GM13976 (cell line): ENCODE results near the gene SF3A2.

Experiments used
- DNase-seq: peaks from one replicate; pipeline ENCODE4 v3.0.0; 2012; ENCODE audit warnings: low spot score
- CTCF ChIP-seq: IDR thresholded peaks from 2 replicates; pipeline ENCODE4 v1.5.1; 2012; ENCODE audit warnings: borderline replicate concordance, mild to moderate bottlenecking; ENCODE audit not compliant: insufficient read depth; ENCODE audit errors: extremely low read depth, missing control alignments, control extremely low read depth
- in situ Hi-C: fragments of 300-500 bp; cut with MboI; formaldehyde crosslinking; loops from one replicate; pipeline ENCODE4 v1.12.0; 2022; ENCODE audit warnings: low sequenced_read_pairs, mixed read lengths, inconsistent platforms; ENCODE audit not compliant: unreplicated experiment

SF3A2 gene

GRCh38 chr19:2270157-2270422 lies 33.5 kb downstream of the SF3A2 start:
- in situ Hi-C loops, result no loop called here
- TF ChIP-seq CTCF, result no peak
- no peak for DNase-seq

- TF ChIP-seq CTCF, result no peak
- peak; percentile 86 for DNase-seq
- in situ Hi-C loops, result no loop called here
These were observed 34.0 kb downstream of the SF3A2 start for GRCh38 chr19:2270423-2271233.

GRCh38 chr19:2271234-2272103 lies 34.8 kb downstream of the SF3A2 start:
- TF ChIP-seq CTCF, result no peak

GRCh38 chr19:2273356-2274184 lies 36.9 kb downstream of the SF3A2 start:
- peak; percentile 94 for DNase-seq
- in situ Hi-C loops, result no loop called here
- TF ChIP-seq CTCF, result peak; percentile 99

More at GRCh38 chr19:2271234-2272103, 34.8 kb downstream of the SF3A2 start:
- DNase-seq, result no peak
- in situ Hi-C loops, result no loop called here

- in situ Hi-C loops, result no loop called here
- TF ChIP-seq CTCF, result no peak
These were observed 37.6 kb downstream of the SF3A2 start for GRCh38 chr19:2274185-2274711.

More at GRCh38 chr19:2274185-2274711, 37.6 kb downstream of the SF3A2 start:
- DNase-seq, result no peak
